Activated CD4-positive, alpha-beta T cell treated with anti-CD3 and anti-CD28 coated beads, Interleukin-2, Interleukin-6, amounts not matched to agents 100 ng/mL and 50 ng/mL, durations not matched to agents 16 hours and 8 hours (primary cell): ENCODE measurements around the gene CAMK2A.
A peak's percentile ranks its signal among the peaks of the same experiment; 100 is the strongest.

ENCODE experiments used
- DNase-seq: peaks from one replicate; pipeline ENCODE4 v3.0.0-alpha.2; 2020

CAMK2A gene

GRCh38 chr5:150289551-150290390 lies at the start of gene CAMK2A:
CAMK2A (minus strand) TSS chr5:150289773; CDS start chr5:150289625, 148 bp downstream.
- DNase-seq: no peak

DNA sequence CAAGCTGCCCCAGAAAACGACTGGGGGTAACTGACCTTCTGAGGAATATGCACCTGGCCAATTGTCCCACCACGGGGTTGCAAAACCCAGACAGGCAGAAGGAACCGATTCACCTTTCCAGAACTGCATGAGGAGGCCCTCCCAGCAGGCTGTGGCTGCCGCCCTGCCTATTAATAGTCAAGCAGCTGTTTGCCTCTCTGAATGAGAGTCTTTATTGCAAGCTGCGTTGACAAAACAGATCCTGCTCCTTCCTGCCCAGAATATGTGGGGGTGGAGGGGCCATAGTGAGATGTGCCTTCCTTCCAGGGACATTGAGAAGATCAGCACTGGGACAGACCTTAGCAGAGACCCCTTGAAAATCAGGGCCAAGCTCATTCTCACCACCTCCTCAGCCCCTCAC lies 49.6 kb upstream of the CAMK2A start:
- DNase-seq: no peak

DNA sequence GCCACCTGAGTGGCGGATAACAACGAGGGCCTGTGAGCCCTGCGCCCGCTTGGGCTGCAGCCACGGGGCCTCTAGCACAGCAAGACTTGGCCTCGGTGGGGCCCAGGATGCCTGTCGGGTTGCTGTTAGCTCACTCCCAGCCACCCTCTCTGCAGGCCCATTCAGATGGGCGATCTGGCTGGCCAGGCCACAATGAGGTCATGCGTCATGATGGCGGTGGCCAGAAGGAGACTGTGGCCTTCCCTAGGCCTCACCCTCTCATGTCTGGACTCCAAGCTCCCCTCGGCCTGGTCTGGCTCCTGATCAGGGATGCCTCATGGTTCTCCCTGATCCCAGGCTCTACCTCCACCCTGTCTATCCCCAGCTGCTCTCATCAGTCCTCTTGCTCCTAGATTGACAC lies 49.0 kb upstream of the CAMK2A start:
- no peak for DNase-seq

DNA sequence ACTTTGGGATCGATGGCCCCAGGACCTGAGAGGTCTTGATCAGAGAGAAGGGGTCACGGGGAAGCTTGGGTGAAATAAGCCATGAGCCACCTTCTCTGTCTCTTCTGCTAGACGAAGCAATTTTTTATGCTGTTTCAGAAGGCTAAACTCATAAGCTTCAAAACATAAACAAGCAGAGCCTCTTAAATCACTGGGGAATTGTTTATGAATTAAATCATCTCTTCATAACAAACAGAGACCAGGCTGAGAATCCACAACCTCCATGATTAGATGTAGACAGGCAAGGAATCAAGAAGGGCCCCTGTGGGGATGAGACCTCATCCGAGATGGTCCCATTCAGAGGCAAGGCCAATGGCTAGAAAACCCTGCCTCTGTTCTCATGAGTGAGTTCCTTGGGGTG lies 46.2 kb upstream of the CAMK2A start:
- no peak for DNase-seq

DNA sequence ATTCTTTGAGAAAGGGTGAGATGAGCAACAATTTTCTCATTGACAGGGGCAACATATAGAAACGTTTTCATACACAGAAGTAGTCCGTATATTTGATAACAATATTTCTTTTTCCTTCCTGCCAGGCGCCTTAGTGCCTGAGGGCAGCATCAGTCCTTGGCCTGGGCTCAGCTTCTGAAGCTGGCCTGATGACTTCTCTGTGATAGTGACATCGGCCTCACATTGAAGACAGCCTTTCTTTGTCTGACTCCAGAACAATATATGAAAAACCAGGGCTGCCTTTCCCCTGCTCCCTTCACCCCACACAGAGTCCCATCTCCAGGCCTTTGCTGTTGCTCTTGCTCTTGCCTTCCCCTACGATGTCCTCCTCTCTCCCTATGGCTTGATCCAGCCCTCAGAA lies 43.8 kb upstream of the CAMK2A start:
- DNase-seq: no peak

DNA sequence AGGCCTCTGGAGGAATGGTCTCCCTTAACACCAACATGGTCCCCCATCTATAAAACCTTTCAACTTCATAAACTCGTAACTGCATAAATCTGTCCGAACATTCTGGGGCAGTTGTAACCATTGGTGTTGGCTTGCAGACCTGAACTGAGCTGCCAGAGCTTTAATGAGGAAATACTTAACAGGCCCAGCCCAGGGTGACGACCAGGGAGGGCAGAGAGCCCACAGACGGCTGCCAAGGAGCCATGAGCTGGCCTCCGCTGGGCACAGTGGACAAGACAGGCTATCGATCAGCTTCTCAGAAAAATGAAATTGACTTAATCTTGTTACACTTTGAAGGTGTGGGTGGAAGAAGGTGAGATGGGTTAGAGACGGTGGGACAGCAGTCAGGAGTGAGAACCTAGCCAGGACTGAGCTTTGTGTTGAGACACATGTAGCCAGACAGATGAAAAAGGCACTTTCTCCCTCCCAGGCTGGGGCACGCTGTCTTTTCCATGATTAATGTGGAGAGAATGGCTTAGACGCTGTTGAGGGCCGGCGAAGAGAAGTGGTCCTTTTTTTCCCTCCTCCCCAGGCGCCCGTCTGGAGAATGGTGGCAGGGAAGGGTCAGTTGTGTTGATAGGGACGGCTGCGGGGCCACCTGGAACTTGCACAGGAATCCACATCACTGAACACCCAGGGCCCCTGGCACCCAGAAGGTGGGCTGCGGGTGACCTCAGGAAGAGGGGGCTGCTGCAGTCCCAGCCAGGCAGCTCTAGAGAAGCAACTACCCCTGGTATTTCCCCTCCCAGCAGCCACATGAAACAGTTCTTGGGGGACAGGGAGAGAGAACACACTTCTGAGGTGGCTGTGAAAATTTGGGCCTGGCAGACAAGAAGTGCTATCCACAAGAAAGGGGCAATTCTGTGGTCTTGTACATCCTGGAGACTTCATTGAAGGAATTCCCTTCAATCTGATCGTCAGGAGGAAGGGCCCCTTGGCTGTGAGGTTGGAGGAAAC lies 40.6 kb upstream of the CAMK2A start:
- DNase-seq: no peak

DNA sequence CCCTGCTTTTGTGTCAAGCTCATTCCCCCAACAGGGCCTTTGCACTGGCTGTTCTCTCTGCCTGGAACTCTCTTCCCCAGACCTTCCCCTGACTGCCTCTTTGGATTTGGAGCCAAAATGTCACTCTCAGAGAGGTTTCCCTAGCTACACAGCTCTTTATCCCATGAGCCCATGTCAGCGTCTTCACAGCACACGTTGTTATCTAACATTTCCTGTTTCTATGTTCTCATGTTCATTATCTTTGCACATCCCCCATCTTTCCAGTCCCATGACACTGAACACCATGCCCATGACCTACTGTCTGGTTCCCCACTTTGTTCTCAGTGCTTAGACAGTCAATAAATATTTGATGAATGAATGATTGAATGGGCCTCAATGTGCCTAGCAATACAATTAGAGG lies 39.5 kb upstream of the CAMK2A start:
- DNase-seq: no peak

DNA sequence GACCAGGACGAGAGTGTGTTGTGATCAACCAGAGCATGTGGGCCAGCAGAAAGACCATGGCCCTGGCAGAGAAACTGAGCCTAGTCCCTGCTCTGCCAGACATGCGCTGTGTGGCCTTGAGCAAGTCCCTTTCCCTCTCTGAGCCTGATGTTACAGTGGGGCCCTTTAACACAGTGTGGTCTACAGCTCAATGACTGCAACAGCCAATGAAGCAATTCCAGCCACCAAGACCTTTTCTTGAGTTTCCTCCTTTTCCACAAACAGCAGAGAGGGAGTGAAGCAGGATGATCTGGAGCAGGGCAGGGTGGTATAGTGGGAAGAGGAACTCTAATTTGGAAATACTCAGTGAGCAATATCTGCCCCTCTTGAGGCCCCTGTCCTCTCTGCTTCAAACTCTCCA lies 38.9 kb upstream of the CAMK2A start:
- DNase-seq: no peak

- DNase-seq: no peak
These were observed 37.6 kb upstream of the CAMK2A start for GRCh38 chr5:150327139-150327538.

GRCh38 chr5:150326707-150327106 lies 37.1 kb upstream of the CAMK2A start:
- DNase-seq: no peak

DNA sequence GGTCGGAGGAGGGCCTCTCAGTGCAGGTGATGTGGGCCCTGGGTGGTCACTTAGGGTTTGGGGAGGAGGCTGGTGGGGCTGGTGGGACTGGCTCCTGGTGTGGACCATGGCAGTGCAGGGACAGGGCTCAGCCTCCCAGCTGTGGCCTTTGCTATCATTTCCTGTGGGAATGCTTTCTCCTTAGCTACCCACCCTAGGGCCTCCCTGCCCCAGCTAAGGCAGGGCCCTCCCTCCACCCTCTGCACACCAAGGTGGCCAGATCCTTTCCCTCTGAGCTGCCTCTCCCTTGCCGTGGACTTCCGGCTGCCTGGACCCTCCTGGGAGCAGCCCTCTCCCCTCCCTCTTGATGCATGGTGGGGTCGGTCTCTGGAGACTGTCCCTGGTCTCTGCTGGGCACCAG lies 35.9 kb upstream of the CAMK2A start:
- no peak for DNase-seq

DNA sequence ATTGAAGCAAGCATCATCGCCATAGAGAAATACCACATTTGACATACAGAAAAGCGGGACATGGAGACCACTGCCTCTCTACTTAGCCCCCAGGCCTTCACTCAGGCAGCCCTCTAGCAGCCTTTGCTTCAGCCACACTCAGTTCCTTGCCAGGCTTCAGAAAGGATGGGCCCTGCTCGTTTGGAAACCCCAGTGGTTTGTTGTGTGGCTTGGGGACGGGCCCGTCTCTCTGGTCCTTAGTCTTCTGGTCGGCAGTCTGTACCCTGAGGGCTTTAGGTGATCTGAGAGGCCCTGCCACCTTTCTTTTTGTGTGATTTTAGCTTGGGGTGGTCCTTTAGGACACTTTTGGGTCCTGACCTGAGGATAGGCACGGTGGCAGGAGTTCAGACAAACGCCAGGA lies 34.2 kb upstream of the CAMK2A start:
- no peak for DNase-seq

- no peak for DNase-seq
These were observed 33.5 kb upstream of the CAMK2A start for GRCh38 chr5:150323092-150323491.

- peak; percentile 5 for DNase-seq
These were observed 32.6 kb upstream of the CAMK2A start for GRCh38 chr5:150322202-150322601.

GRCh38 chr5:150321784-150322183 lies 32.2 kb upstream of the CAMK2A start:
- no peak for DNase-seq

DNA sequence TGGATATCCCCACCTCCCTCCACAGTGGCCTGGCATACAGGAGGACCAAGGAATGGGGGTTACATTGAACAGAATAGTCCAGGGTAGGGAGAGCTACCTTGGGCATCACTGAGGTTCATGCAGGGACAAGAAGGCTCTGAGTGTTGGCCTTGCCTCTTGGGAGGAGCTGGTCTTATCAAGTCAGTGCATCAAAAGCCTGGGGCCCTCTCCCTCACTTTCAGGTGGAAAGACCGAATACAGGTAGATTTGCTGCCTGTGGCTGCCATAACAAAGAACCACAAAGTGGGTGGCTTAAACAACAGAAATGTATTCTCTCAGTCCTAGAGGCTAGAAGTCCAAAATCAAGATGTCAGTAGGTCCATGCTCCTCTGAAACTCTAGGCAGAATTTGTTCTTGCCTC lies 31.6 kb upstream of the CAMK2A start:
- DNase-seq: no peak

DNA sequence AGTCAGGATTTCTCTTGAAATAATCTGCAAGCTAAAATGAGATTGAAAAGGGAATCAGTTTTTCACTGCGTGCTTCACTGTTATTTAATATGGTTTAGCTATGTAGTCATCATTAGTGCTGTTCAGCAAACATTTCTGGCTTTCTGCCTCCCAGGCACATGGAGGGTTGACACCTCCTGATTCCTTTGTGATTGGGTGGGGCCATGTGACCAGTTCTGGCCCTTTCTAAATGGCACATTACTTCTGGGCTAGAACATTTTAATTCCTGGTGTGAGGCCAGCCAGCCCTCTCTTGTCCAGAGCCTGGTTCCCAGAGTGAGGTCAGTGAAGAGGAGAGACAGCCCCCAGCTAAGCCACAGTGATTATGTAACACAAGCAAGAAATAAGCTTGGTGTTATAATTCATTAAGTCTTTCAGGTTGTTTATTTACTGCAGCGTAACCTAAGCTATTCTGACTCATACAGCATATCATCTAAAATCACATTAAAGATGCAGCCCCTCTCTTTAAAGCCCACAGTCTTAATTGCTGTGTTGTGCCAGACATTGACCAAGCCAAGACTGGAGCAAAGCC lies 30.6 kb upstream of the CAMK2A start:
- DNase-seq: no peak

GRCh38 chr5:150319484-150319790 lies 29.9 kb upstream of the CAMK2A start:
- no peak for DNase-seq

GRCh38 chr5:150318613-150319483 lies 29.3 kb upstream of the CAMK2A start:
- no peak for DNase-seq

GRCh38 chr5:150317048-150318003 lies 27.8 kb upstream of the CAMK2A start:
- peak; percentile 3 for DNase-seq

DNA sequence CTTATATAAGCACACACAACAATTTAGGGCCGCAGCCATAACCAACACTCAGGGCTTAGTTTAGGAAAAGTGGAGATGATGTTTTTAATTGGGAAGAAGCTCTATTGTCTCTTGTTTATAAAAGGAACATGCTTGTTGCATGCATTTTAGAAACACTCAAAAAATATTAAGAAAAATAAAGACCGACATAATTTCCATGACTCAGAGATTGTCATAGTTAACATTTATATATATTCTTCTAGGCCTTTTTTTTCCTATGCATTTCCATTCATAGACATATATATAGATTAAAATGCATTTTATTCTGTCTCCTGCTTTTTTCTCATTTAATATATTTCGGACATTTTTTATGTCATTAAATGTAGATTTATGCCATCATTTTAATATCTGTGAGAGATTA lies 26.7 kb upstream of the CAMK2A start:
- no peak for DNase-seq
